HG03571 (cell line): Measurements from ENCODE around the gene TUBB2B.
"Not testable (repeated sequence)": the region's sequence is repeated elsewhere in the genome, so short reads cannot be mapped to it uniquely, and the experiment has no call there.

Experiments used
- ATAC-seq: cut with Tn5 transposase; IDR thresholded peaks from one replicate; pipeline ENCODE4 v1.9.1; 2021; ENCODE audit not compliant: unreplicated experiment

Gene TUBB2B

GRCh38 chr6:3258720-3259490 is 31.5 kb upstream of the TUBB2B start, which contains the start of gene PSMG4:
Gene PSMG4, plus strand, starts transcription at chr6:3258947. Its CDS starts 76 bp downstream, at chr6:3259023.
- peak; percentile 69 for ATAC-seq

- no peak for ATAC-seq
Measured at GRCh38 chr6:3258201-3258600, 30.7 kb upstream of the TUBB2B start.

GRCh38 chr6:3253597-3253961 is 26.1 kb upstream of the TUBB2B start:
- ATAC-seq = no peak

DNA sequence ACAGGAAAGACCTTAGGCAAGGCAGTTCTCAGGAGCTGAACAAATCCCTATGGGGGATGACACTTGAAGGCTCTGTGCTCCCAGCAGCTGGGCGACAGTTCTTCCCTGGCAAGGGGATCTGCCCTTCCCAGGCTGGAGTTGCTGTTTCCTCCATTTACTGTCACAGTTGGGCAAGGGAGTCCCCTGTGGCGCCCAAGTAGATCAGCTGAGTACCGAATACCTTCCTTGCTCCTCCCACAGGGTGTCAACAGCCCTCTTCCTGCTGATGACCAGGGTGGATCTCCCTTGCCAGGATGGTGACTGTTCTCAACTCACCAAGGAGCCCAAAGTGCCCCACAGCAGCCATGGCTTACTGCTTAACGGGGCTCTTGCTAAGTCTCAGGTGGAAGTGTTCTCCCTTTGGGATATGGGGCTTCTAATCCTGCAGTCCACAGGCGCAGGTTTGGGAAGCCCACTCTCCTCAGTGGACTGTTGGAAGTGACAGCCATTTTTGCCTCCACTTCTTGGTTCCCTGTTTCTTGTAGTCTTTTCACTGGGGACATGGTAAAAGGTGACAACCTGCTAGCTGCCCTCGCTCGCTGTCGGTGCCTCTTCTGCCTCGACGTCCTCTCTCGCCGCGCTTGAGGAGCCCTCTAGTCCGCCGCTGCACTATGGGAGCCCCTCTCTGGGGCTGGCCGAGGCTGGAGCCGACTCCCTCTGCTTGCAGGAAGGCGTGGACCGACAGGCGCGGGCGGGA is 25.6 kb upstream of the TUBB2B start:
- ATAC-seq = no peak

- no peak for ATAC-seq
Measured at GRCh38 chr6:3252369-3252768, 24.9 kb upstream of the TUBB2B start.

DNA sequence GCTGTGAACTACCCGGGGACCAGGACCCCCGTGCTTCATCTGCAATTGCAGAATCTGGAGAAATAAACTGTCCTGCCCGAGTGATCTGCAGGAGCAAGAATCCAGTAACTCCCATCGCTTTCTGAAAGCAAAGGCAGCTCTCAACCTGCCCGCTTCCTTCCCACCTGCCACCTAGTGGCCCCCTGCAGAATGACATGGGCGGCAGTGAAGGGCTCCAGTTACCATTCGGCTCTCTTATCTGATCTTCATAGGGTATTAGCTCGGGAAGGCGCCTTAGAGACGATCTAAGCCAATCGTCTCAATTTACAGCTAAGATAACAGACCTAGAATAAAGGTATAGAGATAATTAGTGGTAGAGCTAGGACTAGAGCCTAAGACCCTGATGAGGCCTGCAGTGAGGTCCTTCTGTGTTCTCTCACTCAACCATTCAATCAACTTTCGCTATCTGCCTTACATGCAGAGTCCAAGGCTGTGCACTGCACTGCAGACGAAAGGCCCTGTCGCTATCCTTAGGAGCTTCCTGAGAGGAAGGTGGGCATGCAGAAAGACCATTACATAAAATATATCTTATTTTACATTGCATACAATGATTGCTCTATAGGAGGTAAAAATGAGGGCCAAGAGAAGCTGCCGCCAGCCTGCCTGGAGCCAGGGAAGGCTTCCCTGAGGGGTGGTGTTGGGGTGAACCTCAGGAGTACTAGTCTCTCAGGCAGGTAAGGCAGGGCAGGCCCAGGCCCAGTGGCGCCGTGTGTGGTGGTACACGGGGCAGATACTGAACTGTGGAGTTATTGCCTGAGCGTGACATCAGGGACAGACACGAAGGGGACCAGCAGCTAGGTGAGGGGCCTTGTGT is 24.2 kb upstream of the TUBB2B start:
- ATAC-seq = peak; percentile 65

GRCh38 chr6:3250231-3250675 is 22.8 kb upstream of the TUBB2B start:
- no peak for ATAC-seq

GRCh38 chr6:3249821-3250220 is 22.4 kb upstream of the TUBB2B start:
- no peak for ATAC-seq

- no peak for ATAC-seq
Measured at GRCh38 chr6:3247255-3248146, 20.0 kb upstream of the TUBB2B start.

DNA sequence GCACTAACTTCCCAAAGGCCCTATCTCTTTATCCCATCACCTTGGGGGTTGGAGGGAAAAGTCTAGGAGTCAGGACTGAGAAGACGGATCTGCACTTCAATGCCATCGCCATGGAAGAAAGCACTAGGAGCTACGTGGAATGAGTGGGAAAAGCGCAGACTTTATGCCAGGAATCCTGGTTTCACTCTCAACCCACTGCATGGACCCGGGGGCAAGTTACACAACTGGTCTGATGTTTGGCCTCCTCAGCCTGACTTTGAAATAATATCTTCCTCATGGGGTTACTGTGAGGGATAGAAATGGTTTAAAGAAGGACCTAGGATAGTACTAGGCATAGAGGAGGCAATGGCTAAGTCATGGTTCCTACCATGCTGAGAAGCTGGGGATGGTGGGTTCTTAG is 17.8 kb upstream of the TUBB2B start:
- no peak for ATAC-seq

DNA sequence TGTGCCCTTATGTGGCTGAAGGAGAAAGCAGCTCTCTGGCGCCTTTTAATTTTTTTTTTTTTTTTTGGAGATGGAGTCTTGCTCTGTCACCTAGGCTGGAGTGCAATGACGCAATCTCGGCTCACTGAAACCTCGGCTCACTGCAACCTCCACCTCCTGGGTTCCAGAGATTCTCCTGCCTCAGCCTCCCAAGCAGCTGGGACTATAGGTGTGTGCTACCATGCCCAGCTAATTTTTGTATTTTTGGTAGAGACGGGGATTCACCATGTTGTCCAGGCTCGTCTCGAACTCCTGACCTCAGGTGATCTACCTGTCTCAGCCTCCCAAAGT is 17.3 kb upstream of the TUBB2B start:
- not testable (repeated sequence) for ATAC-seq

- no peak for ATAC-seq
Measured at GRCh38 chr6:3244003-3244831, 16.8 kb upstream of the TUBB2B start.

- no peak for ATAC-seq
Measured at GRCh38 chr6:3242768-3243167, 15.3 kb upstream of the TUBB2B start.

DNA sequence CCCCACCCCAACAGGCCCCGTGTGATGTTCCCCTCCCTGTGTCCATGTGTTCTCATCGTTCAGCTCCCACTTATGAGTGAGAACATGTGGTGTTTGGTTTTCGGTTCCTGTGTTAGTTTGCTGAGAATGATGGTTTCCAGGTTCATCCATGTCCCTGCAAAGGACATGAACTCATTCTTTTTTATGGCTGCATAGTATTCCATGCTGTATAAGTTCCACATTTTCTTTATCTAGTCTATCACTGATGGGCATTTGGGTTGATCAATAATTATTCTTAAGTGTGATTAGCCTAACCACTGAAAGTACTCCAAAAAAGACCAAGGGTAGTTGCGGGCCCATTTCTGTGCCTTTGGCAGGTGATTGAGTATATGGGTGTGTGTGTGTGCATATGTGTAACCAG is 14.3 kb upstream of the TUBB2B start:
- not testable (repeated sequence) for ATAC-seq

DNA sequence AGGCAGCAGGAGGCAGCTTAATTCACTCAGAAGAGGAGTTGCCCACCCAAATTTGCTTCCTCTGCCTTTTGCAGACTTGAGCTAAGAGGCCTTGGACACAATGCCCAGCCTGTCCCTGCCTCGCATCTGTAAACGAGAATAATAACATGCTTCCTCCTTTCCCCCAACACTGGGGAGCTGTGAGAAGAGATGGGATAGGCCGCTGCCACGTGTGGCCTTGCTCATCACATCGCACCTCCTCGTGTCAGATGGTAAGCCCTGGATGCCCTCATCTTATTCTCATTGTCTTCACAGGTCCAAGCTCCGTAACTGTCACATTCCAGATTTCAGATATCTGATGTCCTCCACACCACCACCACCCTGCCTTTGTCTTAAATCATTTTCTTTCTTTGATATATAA is 13.1 kb upstream of the TUBB2B start:
- ATAC-seq = no peak

DNA sequence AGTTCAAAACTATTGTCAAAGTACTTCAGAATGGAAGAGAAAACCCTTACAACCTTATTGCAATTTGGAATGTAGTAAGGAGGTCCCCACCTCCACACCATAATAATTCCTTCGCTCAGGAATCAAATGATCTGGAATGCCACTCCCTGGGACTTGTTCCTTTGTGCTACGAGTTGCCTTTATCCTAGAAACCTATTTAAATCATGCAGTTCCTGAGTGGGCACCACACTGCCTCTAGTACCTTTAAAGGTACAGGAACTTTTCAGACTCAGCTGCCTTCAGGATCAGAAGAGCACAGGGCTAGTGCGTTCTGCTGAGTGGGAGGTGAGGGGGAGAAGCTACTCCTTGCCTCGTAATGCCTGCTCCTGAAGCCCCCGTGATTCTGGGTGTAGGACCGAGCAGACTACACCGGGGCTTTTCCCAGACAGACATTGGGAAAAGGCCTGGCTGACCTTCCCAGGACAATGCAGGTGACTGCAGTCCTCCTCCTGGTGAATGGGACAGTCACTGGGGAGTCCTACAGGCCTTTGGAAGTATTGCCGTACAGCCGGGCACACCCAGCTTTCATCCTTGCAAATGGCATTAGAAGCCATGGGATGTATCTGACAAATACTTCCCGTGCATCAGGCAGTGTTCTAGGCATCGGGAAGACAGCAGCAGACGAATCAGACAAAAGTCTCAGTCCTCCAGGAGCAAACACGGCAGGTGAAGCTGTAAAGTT is 11.8 kb upstream of the TUBB2B start:
- ATAC-seq = no peak

GRCh38 chr6:3237761-3238662 is 10.6 kb upstream of the TUBB2B start:
- no peak for ATAC-seq

GRCh38 chr6:3236005-3236404 is 8.6 kb upstream of the TUBB2B start:
- ATAC-seq = no peak
